ENCODE data around the gene GTF2I.

Gene GTF2I

DNA sequence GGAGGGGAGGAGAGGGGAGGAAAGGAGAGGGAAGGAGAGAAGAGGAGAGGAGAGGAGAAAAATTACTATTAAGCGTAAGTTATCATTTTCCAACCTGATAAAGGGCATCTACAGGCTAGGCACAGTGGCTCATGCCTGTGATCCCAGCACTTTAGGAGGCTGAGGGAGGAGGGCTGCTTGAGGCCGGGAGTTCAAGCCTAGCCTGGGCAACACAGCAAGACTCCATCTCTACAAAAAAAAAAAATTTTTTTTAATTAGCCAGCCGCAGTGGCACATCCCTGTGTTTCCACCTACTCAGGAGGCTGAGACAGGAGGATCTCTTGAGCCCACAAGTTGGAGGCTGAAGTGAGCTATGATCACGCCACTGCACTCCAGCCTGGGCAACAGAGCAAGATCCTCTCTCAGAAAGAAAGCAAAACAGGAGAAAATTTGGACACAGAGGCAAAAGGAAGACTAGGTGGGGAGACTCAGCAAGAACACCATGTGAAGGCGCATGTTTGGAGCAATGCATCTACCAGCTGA is 35.2 kb upstream of the GTF2I start:
- Mint-ChIP-seq H3K4me1 (peaks cover 11% of the 10 kb centered on the region), H3K9me3 (no peaks in the 10 kb centered on the region), H3K4me3 (no peak overlapping the region), H3K27me3 (ENCODE audit: low read depth) (no peaks in the 10 kb centered on the region), H3K36me3 (ENCODE audit: low read depth) (no peaks in the 10 kb centered on the region), H3K27ac (no peak overlapping the region)
- TF ChIP-seq, protein P1, sequence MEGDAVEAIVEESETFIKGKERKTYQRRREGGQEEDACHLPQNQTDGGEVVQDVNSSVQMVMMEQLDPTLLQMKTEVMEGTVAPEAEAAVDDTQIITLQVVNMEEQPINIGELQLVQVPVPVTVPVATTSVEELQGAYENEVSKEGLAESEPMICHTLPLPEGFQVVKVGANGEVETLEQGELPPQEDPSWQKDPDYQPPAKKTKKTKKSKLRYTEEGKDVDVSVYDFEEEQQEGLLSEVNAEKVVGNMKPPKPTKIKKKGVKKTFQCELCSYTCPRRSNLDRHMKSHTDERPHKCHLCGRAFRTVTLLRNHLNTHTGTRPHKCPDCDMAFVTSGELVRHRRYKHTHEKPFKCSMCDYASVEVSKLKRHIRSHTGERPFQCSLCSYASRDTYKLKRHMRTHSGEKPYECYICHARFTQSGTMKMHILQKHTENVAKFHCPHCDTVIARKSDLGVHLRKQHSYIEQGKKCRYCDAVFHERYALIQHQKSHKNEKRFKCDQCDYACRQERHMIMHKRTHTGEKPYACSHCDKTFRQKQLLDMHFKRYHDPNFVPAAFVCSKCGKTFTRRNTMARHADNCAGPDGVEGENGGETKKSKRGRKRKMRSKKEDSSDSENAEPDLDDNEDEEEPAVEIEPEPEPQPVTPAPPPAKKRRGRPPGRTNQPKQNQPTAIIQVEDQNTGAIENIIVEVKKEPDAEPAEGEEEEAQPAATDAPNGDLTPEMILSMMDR (IDR thresholded peaks at IDR 0.05; ENCODE audit: unreplicated experiment in 3 of 3): no peak

DNA sequence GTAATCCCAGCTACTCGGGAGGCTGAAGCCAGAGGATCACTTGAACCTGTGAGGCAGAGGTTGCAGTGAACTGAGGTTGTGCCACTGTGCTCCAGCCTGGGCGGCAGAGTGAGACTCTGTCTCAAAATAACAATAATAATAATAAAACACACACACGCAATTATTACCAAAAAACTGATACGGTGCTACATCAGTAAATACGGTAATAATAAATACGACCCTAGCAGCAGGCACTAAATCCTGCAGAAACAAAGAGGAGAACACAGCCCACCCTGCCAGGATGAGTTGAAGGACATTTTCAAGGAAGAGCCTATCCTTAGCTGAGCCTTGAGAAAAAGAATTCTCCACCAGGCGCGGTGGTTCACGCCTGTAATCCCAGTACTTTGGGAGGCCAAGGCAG is 34.4 kb upstream of the GTF2I start:
- no peak overlapping the region for H3K4me3 Mint-ChIP-seq
- H3K27ac Mint-ChIP-seq: no peak overlapping the region
- H3K27me3 Mint-ChIP-seq (ENCODE audit: low read depth): peaks cover 3% of the 10 kb centered on the region
- TF ChIP-seq, protein P1 (IDR thresholded peaks at IDR 0.05; ENCODE audit: unreplicated experiment in 3 of 3): no peak
- H3K4me1 Mint-ChIP-seq: peaks cover 14% of the 10 kb centered on the region
- H3K9me3 Mint-ChIP-seq: no peaks in the 10 kb centered on the region
- H3K36me3 Mint-ChIP-seq (ENCODE audit: low read depth): no peaks in the 10 kb centered on the region

DNA sequence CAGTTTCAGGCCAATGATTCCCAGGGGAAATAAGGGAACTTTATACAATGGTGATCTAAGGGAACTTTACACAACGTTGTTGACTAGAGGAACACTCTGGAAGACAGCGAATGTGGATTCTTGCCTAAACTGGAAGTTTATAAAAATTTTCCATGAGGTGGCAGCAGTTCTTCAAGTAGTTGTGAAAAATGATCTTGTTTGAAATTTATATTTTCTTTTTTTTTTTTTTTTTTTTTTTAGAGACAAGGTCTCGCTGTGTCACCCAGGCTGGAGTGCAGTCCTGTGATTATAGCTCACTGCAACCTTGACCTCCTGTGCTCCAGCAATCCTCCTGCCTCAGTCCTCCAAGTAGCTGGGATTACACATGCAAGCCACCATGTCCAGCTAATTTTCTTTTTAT is 32.1 kb upstream of the GTF2I start:
- no peaks in the 10 kb centered on the region for H3K36me3 Mint-ChIP-seq (ENCODE audit: low read depth)
- TF ChIP-seq, protein P1 (IDR thresholded peaks at IDR 0.05; ENCODE audit: unreplicated experiment in 3 of 3): peak; percentile 13 to 16 (median 16)
- H3K4me3 Mint-ChIP-seq: no peak overlapping the region
- H3K9me3 Mint-ChIP-seq: no peaks in the 10 kb centered on the region
- peaks cover 3% of the 10 kb centered on the region for H3K27me3 Mint-ChIP-seq (ENCODE audit: low read depth)
- peaks cover 16% of the 10 kb centered on the region for H3K4me1 Mint-ChIP-seq
- H3K27ac Mint-ChIP-seq: no peak overlapping the region

DNA sequence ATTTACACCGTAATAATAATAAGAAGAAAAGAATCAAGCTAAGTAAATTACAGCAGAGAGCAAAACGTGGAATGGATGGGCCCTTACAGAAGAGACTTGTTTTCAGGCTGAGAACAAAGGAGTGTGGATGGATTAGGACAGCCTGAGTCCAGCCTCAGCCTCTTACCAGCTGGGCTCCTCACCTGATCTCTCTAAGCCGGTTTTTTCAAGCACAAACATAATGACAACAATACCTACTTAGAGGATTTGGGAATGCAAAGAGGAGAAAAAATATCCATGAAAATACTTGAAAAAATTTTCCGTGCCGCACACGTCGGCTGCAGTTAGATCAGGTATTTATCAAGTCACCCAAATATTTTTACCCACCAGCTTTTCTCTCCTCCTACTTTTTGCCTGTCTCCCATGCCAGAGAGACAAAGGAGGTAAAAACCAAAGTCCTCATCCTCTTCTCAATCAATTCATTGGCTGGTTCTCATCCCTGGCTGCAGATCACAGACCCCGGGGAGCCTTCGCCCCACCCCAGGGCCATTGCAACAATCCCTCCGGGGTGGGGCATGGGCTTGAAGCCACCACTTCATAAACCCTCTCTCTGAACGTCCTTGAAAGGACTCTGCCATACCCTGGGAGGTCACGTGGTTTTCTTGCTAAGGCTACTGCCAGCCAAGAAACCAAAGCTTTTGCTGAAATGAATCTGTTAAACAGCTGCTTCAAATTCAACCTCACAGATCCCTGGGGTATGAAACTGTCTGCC is 29.7 kb upstream of the GTF2I start:
- TF ChIP-seq, protein P1 (IDR thresholded peaks at IDR 0.05; ENCODE audit: unreplicated experiment in 3 of 3): no peak
- Mint-ChIP-seq H3K9me3 (no peaks in the 10 kb centered on the region), H3K36me3 (ENCODE audit: low read depth) (no peaks in the 10 kb centered on the region), H3K27me3 (ENCODE audit: low read depth) (peaks cover 7% of the 10 kb centered on the region), H3K4me1 (peaks cover 16% of the 10 kb centered on the region), H3K27ac (peak overlapping the region; percentile 82 to 99 (median 88)), H3K4me3 (peak overlapping the region in 2 of 3 experiments; percentile 9 to 30)

DNA sequence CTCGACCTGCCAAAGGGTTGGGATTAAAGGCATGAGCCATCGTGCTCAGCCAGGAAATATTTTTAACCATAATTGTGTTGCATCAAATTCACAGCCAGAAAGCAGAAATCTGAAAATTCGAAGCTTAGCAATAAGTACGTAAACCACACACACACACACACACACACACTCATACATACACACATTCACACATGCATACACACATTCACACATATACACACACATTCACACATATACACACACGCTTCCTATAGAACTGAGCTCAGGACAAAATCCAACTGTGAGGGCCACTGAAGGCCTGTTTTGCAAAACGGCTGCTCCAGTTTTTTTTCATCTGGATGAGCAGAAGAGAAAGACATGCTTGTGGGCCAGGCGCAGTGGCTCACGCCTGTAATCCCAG is 25.0 kb upstream of the GTF2I start:
- Mint-ChIP-seq H3K4me1 (peaks cover 18% of the 10 kb centered on the region), H3K27ac (no peak overlapping the region), H3K27me3 (ENCODE audit: low read depth) (peaks cover 7% of the 10 kb centered on the region), H3K4me3 (no peak overlapping the region), H3K36me3 (ENCODE audit: low read depth) (no peaks in the 10 kb centered on the region), H3K9me3 (no peaks in the 10 kb centered on the region)
- TF ChIP-seq, protein P1 (IDR thresholded peaks at IDR 0.05; ENCODE audit: unreplicated experiment in 3 of 3): no peak

DNA sequence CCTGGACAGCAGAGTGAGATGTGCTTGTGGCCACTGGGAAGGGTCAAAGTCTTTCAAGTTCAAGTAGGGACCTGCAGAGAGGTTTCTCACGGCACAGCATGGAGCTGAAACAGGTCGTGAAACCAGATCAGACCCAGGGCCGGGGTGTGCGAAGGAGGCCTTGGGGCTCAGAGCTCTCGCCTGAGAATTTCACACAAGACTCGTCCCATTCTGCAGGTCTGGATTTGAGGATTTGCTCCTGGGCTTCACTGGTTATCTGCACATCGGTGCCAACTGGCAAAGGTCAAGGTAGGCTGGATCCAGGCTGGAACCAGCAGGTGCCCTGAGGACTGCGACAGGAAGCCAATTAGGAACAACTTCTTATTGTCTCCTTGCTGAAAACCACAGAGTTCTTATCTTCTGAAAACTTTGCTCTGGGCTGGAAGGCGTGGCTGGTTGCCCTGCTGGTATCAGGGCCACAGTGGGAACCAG is 24.0 kb upstream of the GTF2I start:
- Mint-ChIP-seq H3K4me1 (peaks cover 8% of the 10 kb centered on the region), H3K27me3 (ENCODE audit: low read depth) (peaks cover 4% of the 10 kb centered on the region), H3K36me3 (ENCODE audit: low read depth) (no peaks in the 10 kb centered on the region), H3K9me3 (no peaks in the 10 kb centered on the region), H3K27ac (no peak overlapping the region), H3K4me3 (no peak overlapping the region)
- TF ChIP-seq, protein P1 (IDR thresholded peaks at IDR 0.05; ENCODE audit: unreplicated experiment in 3 of 3): no peak
